ENCODE results near the gene TMEM232.

- TF ChIP-seq ELF2 (CRISPR knock-in tag; IDR thresholded peaks at IDR 0.05) (no peak), MNT (conservative IDR thresholded peaks at IDR 0.05) (no peak), ZNF76 (CRISPR knock-in tag; IDR thresholded peaks at IDR 0.05; ENCODE audit: borderline replicate concordance) (no peak), CTCF (IDR thresholded peaks at IDR 0.05 in 2 of 3, conservative IDR thresholded peaks at IDR 0.05 in 1 of 3; ENCODE audit: insufficient read depth in 2 of 3, low read depth in 1 of 3, low read length in 3 of 3) (no peak), SETDB1 (IDR thresholded peaks at IDR 0.05; ENCODE audit: low read length) (no peak), SRF (CRISPR knock-in tag; IDR thresholded peaks at IDR 0.05) (no peak), ZKSCAN3 (CRISPR knock-in tag; IDR thresholded peaks at IDR 0.05) (no peak)
Observed at GRCh38 chr5:110409571-110409970, 316.9 kb downstream of the TMEM232 start.
